WTC11 (cell line): ENCODE results near the gene SMURF1. TPM values are rescaled to one million over a fixed set of nuclear protein-coding genes. Genes with fewer than 3 reads are reported as not detected.

Experiments
- ATAC-seq: fragments of 200-7000 bp; cut with Tn5 transposase; 2 replicates; pipeline ENCODE4 v1.10.0; 2021; ENCODE audit warnings: mild to moderate bottlenecking, moderate library complexity
- CTCF ChIA-PET: fragments of 300-600 bp; sonication (Branson Sonifier 250); formaldehyde crosslinking; loops from one replicate; lab custom pipeline; 2021; ENCODE audit warnings: antibody characterized with exemption; lab: Charles Lee
- POLR2A ChIA-PET: fragments of 350-600 bp; sonication (Branson Sonifier 250); formaldehyde crosslinking; loops from one replicate; lab custom pipeline; 2021; ENCODE audit warnings: antibody characterized with exemption; lab: Charles Lee
- DNase-seq: peaks from one replicate; pipeline ENCODE4 v3.0.0; 2021; ENCODE audit warnings: low spot score
- H3K27ac Mint-ChIP-seq: 2 replicates; pipeline ENCODE4 v1.8.0; 2021; ENCODE audit warnings: mixed read lengths
- H3K27me3 Mint-ChIP-seq: 2 replicates; pipeline ENCODE4 v1.8.0; 2021; ENCODE audit warnings: low read depth, mild to moderate bottlenecking, moderate library complexity, mixed read lengths
- H3K36me3 Mint-ChIP-seq: 2 replicates; pipeline ENCODE4 v1.8.0; 2021; ENCODE audit warnings: mixed read lengths
- H3K4me1 Mint-ChIP-seq: 2 replicates; pipeline ENCODE4 v1.8.0; 2022; ENCODE audit warnings: mixed read lengths
- H3K4me3 Mint-ChIP-seq: 2 replicates; pipeline ENCODE4 v1.8.0; 2021; ENCODE audit warnings: mild to moderate bottlenecking, moderate library complexity, mixed read lengths
- H3K9me3 Mint-ChIP-seq: 2 replicates; pipeline ENCODE4 v1.8.0; 2021; ENCODE audit warnings: mixed read lengths
- ATF2 ChIP-seq: sonication (generic); formaldehyde crosslinking; IDR thresholded peaks from 2 replicates; pipeline ENCODE4 v1.8.1; 2022; ENCODE audit warnings: low read depth, missing genetic modification reagents, borderline replicate concordance
- CREB1 ChIP-seq: sonication (generic); formaldehyde crosslinking; IDR thresholded peaks from 2 replicates; pipeline ENCODE4 v1.8.0; 2023; ENCODE audit warnings: mild to moderate bottlenecking, missing genetic modification reagents
- E2F1 ChIP-seq: sonication (generic); formaldehyde crosslinking; IDR thresholded peaks from 2 replicates; pipeline ENCODE4 v1.8.0; 2022; ENCODE audit warnings: mild to moderate bottlenecking, missing genetic modification reagents
- E2F4 ChIP-seq: sonication (generic); formaldehyde crosslinking; IDR thresholded peaks from 2 replicates; pipeline ENCODE4 v1.8.1; 2022; ENCODE audit warnings: low read depth, mild to moderate bottlenecking, moderate library complexity, missing genetic modification reagents, borderline replicate concordance
- ERG ChIP-seq: fragments of 250-450 bp; sonication (Bioruptor Pico); IDR thresholded peaks from 2 replicates; pipeline ENCODE4 v1.8.0; 2021; ENCODE audit warnings: mild to moderate bottlenecking
- GTF2I ChIP-seq: fragments of 250-450 bp; sonication (Bioruptor Pico); conservative IDR thresholded peaks from 2 replicates; pipeline ENCODE4 v1.4.0; 2021; ENCODE audit warnings: mild to moderate bottlenecking
- JAZF1 ChIP-seq: fragments of 250-450 bp; sonication (Bioruptor Pico); IDR thresholded peaks from 2 replicates; pipeline ENCODE4 v1.9.0; 2021; ENCODE audit warnings: moderate library complexity, mild to moderate bottlenecking, inconsistent platforms
- MXD4 ChIP-seq: fragments of 250-450 bp; sonication (Bioruptor Pico); IDR thresholded peaks from 2 replicates; pipeline ENCODE4 v1.8.0; 2021; ENCODE audit warnings: mild to moderate bottlenecking, moderate library complexity, borderline replicate concordance
- NFYB ChIP-seq: sonication (generic); formaldehyde crosslinking; conservative IDR thresholded peaks from 2 replicates; pipeline ENCODE4 v1.8.0; 2022; ENCODE audit warnings: low read depth, missing genetic modification reagents
- NR1H2 ChIP-seq: sonication (generic); formaldehyde crosslinking; IDR thresholded peaks from 2 replicates; pipeline ENCODE4 v1.9.0; 2021; ENCODE audit warnings: mild to moderate bottlenecking, moderate library complexity, missing genetic modification reagents
- NR2C2 ChIP-seq: sonication (generic); formaldehyde crosslinking; IDR thresholded peaks from 2 replicates; pipeline ENCODE4 v1.8.0; 2022; ENCODE audit warnings: mild to moderate bottlenecking, missing genetic modification reagents
- NR3C1 ChIP-seq: sonication (generic); formaldehyde crosslinking; conservative IDR thresholded peaks from 2 replicates; pipeline ENCODE4 v1.8.1; 2023; ENCODE audit warnings: low read depth, mild to moderate bottlenecking, missing genetic modification reagents
- OVOL2 ChIP-seq: fragments of 250-450 bp; sonication (Bioruptor Pico); IDR thresholded peaks from 2 replicates; pipeline ENCODE4 v1.9.0; 2021; ENCODE audit warnings: mild to moderate bottlenecking, borderline replicate concordance
- RELA ChIP-seq: sonication (generic); formaldehyde crosslinking; IDR thresholded peaks from 2 replicates; pipeline ENCODE4 v1.8.1; 2022; ENCODE audit warnings: missing genetic modification reagents, mild to moderate bottlenecking, borderline replicate concordance
- SMAD3 ChIP-seq: sonication (generic); formaldehyde crosslinking; IDR thresholded peaks from 2 replicates; pipeline ENCODE4 v1.8.0; 2022; ENCODE audit warnings: missing genetic modification reagents, mild to moderate bottlenecking, borderline replicate concordance
- STAT6 ChIP-seq: sonication (generic); formaldehyde crosslinking; conservative IDR thresholded peaks from 2 replicates; pipeline ENCODE4 v1.8.1; 2023; ENCODE audit warnings: mild to moderate bottlenecking, low read depth, missing genetic modification reagents, moderate library complexity
- ZMAT4 ChIP-seq: fragments of 250-450 bp; sonication (Bioruptor Pico); IDR thresholded peaks from 2 replicates; pipeline ENCODE4 v1.9.0; 2021; ENCODE audit warnings: mild to moderate bottlenecking
- ZNF416 ChIP-seq: fragments of 250-450 bp; sonication (Bioruptor Pico); IDR thresholded peaks from 2 replicates; pipeline ENCODE4 v1.9.0; 2021; ENCODE audit warnings: mild to moderate bottlenecking, inconsistent platforms
- ZNF512 ChIP-seq: sonication (generic); formaldehyde crosslinking; IDR thresholded peaks from 2 replicates; pipeline ENCODE4 v1.8.1; 2022; ENCODE audit warnings: missing genetic modification reagents, borderline replicate concordance
- total RNA-seq: library from RNA; stranded (reverse); gene quantifications from 3 replicates; pipeline ENCODE4 v1.2.3, GENCODE V29; 2021

Gene SMURF1
- total RNA-seq, 1 experiment from 2014 or later: 23.2 TPM

GRCh38 chr7:99031496-99031895 is 112.4 kb downstream of the SMURF1 start:
- Mint-ChIP-seq H3K9me3 (no peaks in the 10 kb centered on the region), H3K27ac (no peak overlapping the region), H3K36me3 (peaks cover 73% of the 10 kb centered on the region), H3K4me1 (no peaks in the 10 kb centered on the region), H3K27me3 (no peaks in the 10 kb centered on the region), H3K4me3 (no peak overlapping the region)
- TF ChIP-seq RELA (CRISPR knock-in tag): no peak
- no peak for TF ChIP-seq STAT6 (CRISPR knock-in tag)
- TF ChIP-seq CREB1: no peak
- no peak for TF ChIP-seq GTF2I
- TF ChIP-seq NFYB (CRISPR knock-in tag): no peak
- TF ChIP-seq MXD4 (CRISPR knock-in tag): no peak
- TF ChIP-seq NR1H2 (CRISPR knock-in tag): no peak
- no peak for TF ChIP-seq NR2C2 (CRISPR knock-in tag)
- no peak for TF ChIP-seq NR3C1
- TF ChIP-seq ATF2: no peak
- no peak for TF ChIP-seq OVOL2 (CRISPR knock-in tag)
- no peak for TF ChIP-seq E2F1
- no peak for TF ChIP-seq ZMAT4 (CRISPR knock-in tag)
- no peak for TF ChIP-seq ERG
- no peak for TF ChIP-seq E2F4 (CRISPR knock-in tag)
- TF ChIP-seq SMAD3 (CRISPR knock-in tag): no peak
- no peak for TF ChIP-seq JAZF1
- no peak for TF ChIP-seq ZNF416 (CRISPR knock-in tag)
- no peak for TF ChIP-seq ZNF512 (CRISPR knock-in tag)
- no peak for ATAC-seq
- no peak for DNase-seq
- ChIA-PET POLR2A (no interaction called here), CTCF (no interaction called here)
